Lung microvascular endothelial cell (primary cell): ENCODE data around the gene MOK. TPM values are rescaled to one million over a fixed set of nuclear protein-coding genes. Genes with fewer than 3 reads are reported as not detected.
"Not testable (repeated sequence)": the region's sequence is repeated elsewhere in the genome, so short reads cannot be mapped to it uniquely, and the experiment has no call there.

ENCODE experiments used
- DNase-seq, 2 donors: peaks; one replicate each; pipeline versions ENCODE4 v3.0.0 to v3.0.0-alpha.2; 2010; ENCODE audit warnings: low read depth in 2 of 2
- total RNA-seq: library from RNA; depleted of rRNA; stranded (reverse); fragments of >200 nt; gene quantifications from 2 replicates; pipeline ENCODE4 v1.2.1, GENCODE V29; 2014

MOK gene
- total RNA-seq, 1 donor from 2014 or later, result 1.2 TPM

DNA sequence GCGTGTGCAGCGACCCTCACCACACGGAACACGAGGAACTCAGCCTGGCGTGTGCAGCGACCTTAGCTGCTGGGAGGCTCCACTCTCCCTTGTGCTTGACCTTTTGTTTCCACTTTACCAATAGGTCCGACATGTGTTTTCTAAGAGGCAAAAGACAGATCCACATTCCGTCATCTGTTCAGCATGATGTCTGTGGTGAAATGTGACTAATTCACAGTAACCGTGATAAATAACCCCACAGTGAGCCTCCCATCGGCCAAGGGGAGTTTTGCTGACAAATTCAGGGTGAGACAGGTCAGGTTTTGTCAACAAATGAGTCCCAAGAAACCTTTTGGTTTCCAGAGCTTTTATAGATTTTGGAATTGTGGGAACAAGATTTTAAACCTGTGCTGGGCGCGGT, 55.9 kb downstream of the MOK start:
- no peak for DNase-seq

GRCh38 chr14:102248121-102248520, 56.8 kb downstream of the MOK start:
- no peak for DNase-seq

DNA sequence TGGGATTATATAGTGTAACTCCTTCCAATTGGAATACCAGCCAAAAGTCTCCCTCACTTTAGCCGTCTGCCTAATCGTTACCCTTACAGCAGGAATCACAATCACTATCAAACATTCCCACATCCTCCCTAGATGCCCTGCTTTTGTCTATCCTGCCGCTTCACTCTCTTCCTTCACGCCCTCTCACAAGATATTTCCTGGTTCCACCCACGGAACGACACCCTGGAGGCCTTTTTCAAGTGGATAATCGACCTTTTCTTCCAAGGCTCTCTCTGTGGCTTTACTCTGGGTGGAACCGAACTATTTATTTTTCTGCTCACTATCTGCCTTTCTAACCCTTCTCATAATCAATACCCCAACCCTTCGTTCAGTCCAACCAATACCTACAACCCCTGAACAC, 58.9 kb downstream of the MOK start:
- no peak for DNase-seq

DNA sequence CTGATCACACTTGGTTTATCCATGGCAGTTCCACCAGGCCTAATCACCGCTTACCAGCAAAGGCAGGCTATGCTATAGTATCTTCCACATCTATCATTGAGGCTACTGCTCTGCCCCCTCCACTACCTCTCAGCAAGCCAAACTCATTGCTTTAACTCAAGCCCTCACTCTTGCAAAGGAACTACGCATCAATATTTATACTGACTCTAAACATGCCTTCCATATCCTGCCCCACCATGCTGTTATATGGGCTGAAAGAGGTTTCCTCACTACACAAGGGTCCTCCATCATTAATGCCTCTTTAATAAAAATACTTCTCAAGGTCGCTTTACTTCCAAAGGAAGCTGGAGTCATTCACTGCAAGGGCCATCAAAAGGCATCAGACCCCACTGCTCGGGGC, 61.2 kb downstream of the MOK start:
- DNase-seq, result not testable (repeated sequence)

- no peak for DNase-seq
Observed at GRCh38 chr14:102241147-102241546, 63.8 kb downstream of the MOK start.

GRCh38 chr14:102240481-102240880, 64.5 kb downstream of the MOK start:
- DNase-seq, result not testable (repeated sequence)

- DNase-seq, result no peak
Observed at GRCh38 chr14:102239231-102239630, 65.7 kb downstream of the MOK start.

DNA sequence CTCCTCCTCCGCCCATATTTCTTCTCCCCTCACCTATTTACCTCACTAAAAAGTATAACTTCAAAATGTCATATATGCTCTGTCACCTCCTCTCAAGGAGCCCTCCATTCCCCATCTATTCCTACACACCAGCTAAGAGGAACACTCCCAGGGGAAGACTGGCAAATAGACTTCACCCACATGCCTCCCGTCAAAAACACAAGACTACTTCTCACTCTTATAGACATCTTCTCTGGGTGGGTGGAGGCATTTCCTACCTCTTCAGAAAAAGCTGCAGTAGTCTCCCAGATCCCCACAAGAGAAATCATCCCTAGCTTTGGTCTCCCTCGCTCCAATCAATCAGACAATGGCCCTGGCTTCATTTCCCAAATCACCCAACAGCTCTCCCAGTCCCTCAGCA, 66.2 kb downstream of the MOK start:
- no peak for DNase-seq

- DNase-seq, result no peak
Observed at GRCh38 chr14:102238131-102238530, 66.8 kb downstream of the MOK start.

GRCh38 chr14:102236026-102236425, 68.9 kb downstream of the MOK start:
- DNase-seq, result no peak

DNA sequence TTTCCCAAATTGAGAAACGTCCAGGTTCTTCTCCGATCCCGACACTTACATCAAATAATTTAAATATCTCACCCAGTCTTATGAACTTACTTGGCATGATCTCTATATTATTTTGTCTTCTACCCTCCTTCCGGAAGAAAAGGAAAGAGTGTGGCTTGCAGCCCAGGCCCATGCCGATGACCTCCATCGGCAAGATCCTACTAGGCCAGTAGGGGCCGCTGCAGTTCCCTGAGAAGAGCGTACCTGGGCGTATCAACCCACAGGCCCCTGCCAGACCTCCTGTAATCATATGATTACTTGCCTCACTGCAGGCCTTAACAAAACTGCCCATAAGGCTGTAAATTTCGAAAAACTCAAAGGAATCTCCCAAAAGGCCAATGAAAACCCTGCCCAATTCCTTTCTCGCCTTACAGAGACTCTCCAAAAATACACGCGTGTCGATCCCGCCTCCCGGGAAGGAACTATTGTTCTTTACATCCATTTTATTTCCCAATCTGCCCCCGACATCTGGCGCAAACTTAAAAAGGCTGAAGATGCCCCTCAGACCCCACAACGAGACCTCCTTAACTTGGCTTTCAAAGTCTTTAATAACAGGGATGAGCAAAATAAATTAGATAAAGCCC, 69.6 kb downstream of the MOK start:
- peak; percentile 79 to 88 for DNase-seq

DNA sequence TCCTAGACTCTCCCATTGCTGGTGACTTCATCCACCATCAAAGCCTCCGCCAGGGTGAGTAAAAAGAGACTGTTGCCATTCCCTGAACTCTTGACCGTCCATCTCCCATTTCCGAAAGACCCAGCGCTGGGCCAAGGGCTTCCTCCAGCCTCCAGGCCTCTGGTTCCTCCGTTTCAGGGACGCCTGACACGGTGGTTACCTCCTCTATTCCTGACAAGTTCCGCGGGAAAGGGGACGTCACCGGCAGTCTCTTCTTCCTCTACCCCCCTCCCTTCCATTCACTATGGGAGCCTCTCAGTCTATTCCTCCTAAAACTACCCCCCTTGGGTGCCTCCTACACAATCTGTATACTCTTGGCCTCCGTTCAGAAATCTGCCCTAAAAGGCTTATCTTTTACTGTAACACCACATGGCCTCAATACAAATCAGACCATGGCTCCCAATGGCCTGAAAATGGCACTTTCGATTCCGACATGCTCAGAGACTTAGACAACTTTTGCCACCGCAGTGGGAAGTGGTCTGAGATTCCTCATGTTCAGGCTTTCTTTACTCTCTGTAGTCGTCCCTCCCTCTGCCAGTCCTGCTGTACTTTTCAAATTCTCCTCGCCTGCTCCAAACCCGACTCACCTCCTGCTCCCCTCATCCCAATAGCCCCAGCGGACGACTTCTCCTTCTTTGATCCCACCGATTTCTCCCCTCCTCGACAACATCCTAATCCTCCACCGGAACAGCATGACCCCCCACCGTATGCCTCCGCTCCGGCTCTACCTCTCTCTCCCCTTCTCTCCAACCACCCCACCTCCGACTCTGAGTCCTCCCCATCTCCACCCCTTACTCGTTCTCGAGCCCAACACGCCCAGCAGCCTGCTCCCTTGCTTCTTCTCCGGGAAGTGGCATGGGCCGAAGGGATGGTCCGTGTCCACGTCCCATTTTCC, 70.4 kb downstream of the MOK start:
- DNase-seq, result no peak

DNA sequence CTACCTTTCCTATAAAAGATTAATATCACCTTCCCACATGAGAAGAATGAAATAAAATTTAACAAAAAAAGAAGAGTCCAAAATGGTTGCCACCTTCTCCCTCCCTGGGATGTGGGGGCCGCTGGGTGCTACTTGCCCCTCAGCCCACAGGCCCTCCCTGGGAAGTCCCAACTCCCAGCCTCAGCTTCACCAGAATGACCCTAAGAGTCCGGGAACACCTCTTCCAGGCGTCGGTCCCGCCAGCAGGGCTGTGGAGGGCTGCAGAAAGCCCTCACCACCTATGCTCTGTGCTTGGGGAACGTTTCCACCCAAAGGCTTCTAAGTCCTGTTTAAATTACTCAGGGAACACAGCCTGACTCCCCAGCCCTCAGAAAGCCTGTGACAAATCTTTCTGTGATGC, 71.9 kb downstream of the MOK start:
- no peak for DNase-seq

DNA sequence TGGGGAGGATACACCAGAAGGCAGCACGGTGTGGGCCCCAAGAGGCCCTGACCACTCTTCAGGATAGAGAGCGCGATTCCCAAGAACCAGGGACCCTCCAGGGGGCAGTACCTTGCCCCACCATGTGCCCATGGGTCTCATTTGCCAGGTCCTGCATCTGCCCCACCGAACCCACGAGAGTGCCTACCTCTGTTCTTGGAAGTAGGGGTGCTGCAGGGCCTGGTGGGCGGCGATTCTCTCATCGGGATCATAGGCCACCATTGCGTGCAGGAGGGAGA, 72.7 kb downstream of the MOK start:
- no peak for DNase-seq

GRCh38 chr14:102231476-102232347, 73.3 kb downstream of the MOK start:
- no peak for DNase-seq

GRCh38 chr14:102230481-102231210, 74.3 kb downstream of the MOK start:
- no peak for DNase-seq

GRCh38 chr14:102229739-102230092, 75.2 kb downstream of the MOK start:
- DNase-seq, result no peak

DNA sequence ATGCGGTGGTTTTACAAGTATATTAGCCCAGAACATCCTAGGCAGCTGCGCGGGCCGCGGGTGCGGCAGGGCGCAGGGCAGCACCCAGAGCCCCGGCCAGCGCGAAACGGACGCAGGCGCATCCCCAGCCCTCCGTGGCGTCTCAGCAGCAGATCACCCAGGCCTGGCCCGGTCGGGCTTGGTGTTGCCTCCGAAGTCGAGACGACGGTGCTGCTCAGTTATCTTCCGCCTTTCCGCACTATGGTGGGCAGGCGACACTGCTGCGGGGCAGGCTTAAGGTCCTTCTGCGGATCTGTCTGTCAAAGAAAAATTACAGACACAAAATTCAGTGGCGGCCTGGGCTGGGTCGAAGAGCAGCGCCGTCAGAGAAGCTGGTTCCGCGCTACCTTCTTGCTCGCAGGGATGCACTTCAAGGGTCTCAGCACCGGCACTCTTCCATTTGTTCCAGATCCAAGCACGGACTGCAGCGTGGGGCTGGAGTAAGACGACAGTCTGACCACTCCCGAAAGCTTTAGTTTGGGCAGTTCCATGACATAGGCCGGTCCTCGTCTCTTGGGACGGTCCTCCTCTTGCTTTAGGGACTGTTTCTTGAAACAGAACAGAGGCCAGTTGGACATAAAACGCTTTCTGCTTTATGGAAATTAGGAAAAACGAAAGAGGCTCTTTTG, 75.8 kb downstream of the MOK start:
- no peak for DNase-seq

- no peak for DNase-seq
Observed at GRCh38 chr14:102227184-102227964, 77.6 kb downstream of the MOK start.
